ENCODE measurements around the gene IQCH.

DNA sequence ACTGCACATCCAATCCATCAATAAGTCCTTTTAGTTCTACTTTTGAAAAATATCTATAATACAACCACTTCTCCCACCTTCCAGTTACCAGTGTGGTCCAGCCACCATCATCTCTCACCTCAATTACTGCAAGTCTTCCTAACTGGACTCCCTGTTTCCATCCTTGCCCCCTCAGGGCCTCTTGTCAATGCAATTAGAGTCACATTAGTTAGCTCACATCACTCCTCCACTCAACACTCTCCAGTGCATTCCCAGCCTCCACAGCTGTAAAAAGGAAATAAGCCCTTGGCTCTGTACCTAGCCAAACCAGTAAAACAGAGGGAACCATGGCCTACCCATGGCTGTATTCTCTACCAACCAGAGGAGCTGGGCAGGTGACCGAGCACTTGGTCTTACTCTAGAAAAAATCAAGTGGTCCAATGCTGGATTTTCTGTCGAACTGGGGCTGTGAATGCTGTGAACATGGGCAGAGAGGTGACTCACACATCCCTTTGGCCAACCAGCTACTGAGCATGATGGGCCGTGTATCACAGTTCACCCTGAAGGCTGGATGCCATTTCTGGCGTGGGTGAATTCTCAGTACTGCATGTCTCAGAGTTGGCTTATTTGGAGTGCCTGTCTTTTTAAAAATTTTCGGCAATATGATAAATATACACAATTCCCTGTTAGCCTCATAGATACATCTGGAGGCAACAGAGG, 203.9 kb downstream of the IQCH start:
- TF ChIP-seq POLR2AphosphoS5 (IDR thresholded peaks at IDR 0.05), result no peak
- no peak for TF ChIP-seq POLR2A (IDR thresholded peaks at IDR 0.05)
- no peak for TF ChIP-seq CTCF (IDR thresholded peaks at IDR 0.05 in 8 of 11, conservative IDR thresholded peaks at IDR 0.05 in 3 of 11)
